Fibroblast of upper back skin (primary cell): ENCODE results near the gene ALOX12B.
A peak's percentile ranks its signal among the peaks of the same experiment; 100 is the strongest.
"Not testable (repeated sequence)": the region's sequence is repeated elsewhere in the genome, so short reads cannot be mapped to it uniquely, and the experiment has no call there.

ENCODE experiments used
- DNase-seq: peaks from one replicate; pipeline ENCODE4 v3.0.0-alpha.2; 2013

The ALOX12B gene

GRCh38 chr17:8081876-8082275 is 5.6 kb downstream of the ALOX12B start:
- DNase-seq, result no peak

- DNase-seq, result no peak
Measured at GRCh38 chr17:8080799-8081219, 6.7 kb downstream of the ALOX12B start.

- DNase-seq, result no peak
Measured at GRCh38 chr17:8080208-8080798, 7.2 kb downstream of the ALOX12B start.

GRCh38 chr17:8079291-8080207 is 8.0 kb downstream of the ALOX12B start:
- peak; percentile 42 for DNase-seq

- DNase-seq, result not testable (repeated sequence)
Measured at GRCh38 chr17:8077939-8078338, 9.6 kb downstream of the ALOX12B start.

- DNase-seq, result no peak
Measured at GRCh38 chr17:8076502-8077266, 10.8 kb downstream of the ALOX12B start.

- DNase-seq, result no peak
Measured at GRCh38 chr17:8075574-8076342, 11.8 kb downstream of the ALOX12B start.

- no peak for DNase-seq
Measured at GRCh38 chr17:8075081-8075480, 12.4 kb downstream of the ALOX12B start.

- DNase-seq, result no peak
Measured at GRCh38 chr17:8074554-8074953, 13.0 kb downstream of the ALOX12B start.

GRCh38 chr17:8073627-8074484 is 13.7 kb downstream of the ALOX12B start:
- peak; percentile 28 for DNase-seq

GRCh38 chr17:8072729-8073461 is 14.6 kb downstream of the ALOX12B start:
- no peak for DNase-seq

GRCh38 chr17:8072341-8072728 is 15.2 kb downstream of the ALOX12B start:
- no peak for DNase-seq

GRCh38 chr17:8071496-8071895 is 16.0 kb downstream of the ALOX12B start:
- DNase-seq, result no peak

GRCh38 chr17:8069587-8069860 is 18.0 kb downstream of the ALOX12B start:
- DNase-seq, result no peak

GRCh38 chr17:8068736-8069586 is 18.6 kb downstream of the ALOX12B start:
- no peak for DNase-seq

- no peak for DNase-seq
Measured at GRCh38 chr17:8067806-8068205, 19.7 kb downstream of the ALOX12B start.

- no peak for DNase-seq
Measured at GRCh38 chr17:8066841-8067775, 20.4 kb downstream of the ALOX12B start.

GRCh38 chr17:8064561-8065019 is 22.9 kb downstream of the ALOX12B start:
- DNase-seq, result no peak
